ENCODE results near the gene CR1L. TPM values are rescaled to one million over a fixed set of nuclear protein-coding genes. Genes with fewer than 3 reads are reported as not detected.

CR1L gene
- total and polyA plus RNA-seq, 12 donors, result 0.34 to 1.1 (median 0.42) TPM; not detected in 9

- Histone ChIP-seq H3K36me3 (no peaks in the 10 kb centered on the region), H3K27ac (no peak overlapping the region), H3K4me1 (peaks cover 0 to 13% (median 6%) of the 10 kb centered on the region in 9 donors), H3K4me3 (no peak overlapping the region), H3K9me3 (no peaks in the 10 kb centered on the region), H3K27me3 (peaks cover 0 to 14% (median 8%) of the 10 kb centered on the region in 7 donors)
- no peak for TF ChIP-seq CTCF (IDR thresholded peaks at IDR 0.05)
- DNase-seq, result no peak
- intact Hi-C loops (cut with DNase I), result loop anchor here in 1 of 10 donors (10.0 kb wide), 1 partner anchor 46 kb away; no protein-coding TSS in a partner anchor
- 56 to 63% methylated on average over 5 of the region's 5 CpGs for WGBS, 2 donors
- ATAC-seq, result no peak
Measured at GRCh38 chr1:207649210-207649753, 4.3 kb downstream of the CR1L start.

- DNase-seq (no peak), ATAC-seq (no peak)
- intact Hi-C loops (cut with DNase I), result loop anchor here in 1 of 10 donors (10.0 kb wide), 1 partner anchor 45 kb away; no protein-coding TSS in a partner anchor
- no peak overlapping the region for H3K4me3 ChIP-seq
- H3K27me3 ChIP-seq, result peaks cover 0 to 14% (median 6%) of the 10 kb centered on the region in 7 donors
- H3K36me3 ChIP-seq, result no peaks in the 10 kb centered on the region
- H3K9me3 ChIP-seq, result no peaks in the 10 kb centered on the region
- no peak overlapping the region for H3K27ac ChIP-seq
- TF ChIP-seq CTCF (IDR thresholded peaks at IDR 0.05), result no peak
- H3K4me1 ChIP-seq, result peaks cover 0 to 6% (median 5%) of the 10 kb centered on the region in 9 donors
- 71% methylated on average over 4 of the region's 4 CpGs for WGBS, 2 donors
Measured at GRCh38 chr1:207649865-207650580, 5.1 kb downstream of the CR1L start.

GRCh38 chr1:207651583-207651982, 6.7 kb downstream of the CR1L start:
- WGBS, 2 donors, result 88 to 96% methylated on average over 1 of the region's 1 CpG
- Histone ChIP-seq H3K4me1 (no peaks in the 10 kb centered on the region), H3K27ac (no peak overlapping the region), H3K9me3 (no peaks in the 10 kb centered on the region), H3K4me3 (no peak overlapping the region), H3K27me3 (peaks cover 0 to 14% (median 5%) of the 10 kb centered on the region in 7 donors), H3K36me3 (no peaks in the 10 kb centered on the region)
- ATAC-seq, result no peak
- DNase-seq, result no peak
- intact Hi-C loops (cut with DNase I), result no loop called here
- no peak for TF ChIP-seq CTCF (IDR thresholded peaks at IDR 0.05)

GRCh38 chr1:207654320-207654719, 9.4 kb downstream of the CR1L start:
- peaks cover 0 to 24% (median 10%) of the 10 kb centered on the region in 7 donors for H3K27me3 ChIP-seq
- no peaks in the 10 kb centered on the region for H3K36me3 ChIP-seq
- no peak for DNase-seq
- TF ChIP-seq CTCF (IDR thresholded peaks at IDR 0.05), result peak in 4 of 9 donors; percentile 11 to 32 (median 28)
- 31 to 32% methylated on average over 2 of the region's 2 CpGs for WGBS, 2 donors
- intact Hi-C loops (cut with DNase I), result no loop called here
- no peak overlapping the region for H3K4me3 ChIP-seq
- no peaks in the 10 kb centered on the region for H3K4me1 ChIP-seq
- no peak overlapping the region for H3K27ac ChIP-seq
- no peaks in the 10 kb centered on the region for H3K9me3 ChIP-seq
- ATAC-seq, result no peak

Measured in heart right ventricle (tissue), 16 donors.